GM18505 (cell line): Measurements from ENCODE around the gene ATAD2B.
"Not testable (repeated sequence)": the region's sequence is repeated elsewhere in the genome, so short reads cannot be mapped to it uniquely, and the experiment has no call there.

Experiments
- ATAC-seq: cut with Tn5 transposase; IDR thresholded peaks from one replicate; pipeline ENCODE4 v1.9.1; 2021; ENCODE audit not compliant: unreplicated experiment
- POLR2A ChIP-seq: IDR thresholded peaks from 4 replicates; pipeline ENCODE4 v1.6.1; 2011; ENCODE audit warnings: borderline replicate concordance; ENCODE audit not compliant: insufficient read depth, insufficient read length; ENCODE audit errors: extremely low read depth

ATAD2B gene

DNA sequence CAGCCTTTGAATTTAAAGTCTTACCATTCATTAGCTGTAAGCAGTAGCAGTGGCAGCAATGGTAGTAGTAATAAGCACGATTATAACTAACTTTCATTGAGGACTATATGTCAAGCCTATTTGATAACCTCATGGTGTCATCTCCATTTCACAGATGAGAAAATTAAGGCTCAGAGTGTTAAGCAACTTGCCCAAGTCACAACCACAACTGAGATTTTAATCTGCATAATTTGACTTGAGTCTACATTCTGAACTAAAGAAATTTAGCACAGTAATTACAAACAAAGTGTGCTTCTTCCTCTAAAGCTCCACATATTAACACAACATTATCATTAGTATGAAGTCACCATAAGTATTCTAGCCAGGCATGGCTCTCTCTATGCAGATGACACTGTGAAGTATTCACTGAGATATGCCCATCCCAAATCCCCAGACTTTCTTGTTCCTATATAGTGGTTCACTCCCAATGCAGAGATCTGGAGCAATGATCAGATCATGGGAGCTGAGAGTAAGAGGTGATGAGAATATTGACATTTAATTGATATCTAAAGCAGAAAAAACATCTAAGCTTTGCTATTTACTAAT, 120.2 kb downstream of the ATAD2B start:
- ATAC-seq: no peak
- TF ChIP-seq POLR2A: no peak

GRCh38 chr2:23806201-23806600, 120.7 kb downstream of the ATAD2B start:
- no peak for TF ChIP-seq POLR2A
- ATAC-seq: no peak

DNA sequence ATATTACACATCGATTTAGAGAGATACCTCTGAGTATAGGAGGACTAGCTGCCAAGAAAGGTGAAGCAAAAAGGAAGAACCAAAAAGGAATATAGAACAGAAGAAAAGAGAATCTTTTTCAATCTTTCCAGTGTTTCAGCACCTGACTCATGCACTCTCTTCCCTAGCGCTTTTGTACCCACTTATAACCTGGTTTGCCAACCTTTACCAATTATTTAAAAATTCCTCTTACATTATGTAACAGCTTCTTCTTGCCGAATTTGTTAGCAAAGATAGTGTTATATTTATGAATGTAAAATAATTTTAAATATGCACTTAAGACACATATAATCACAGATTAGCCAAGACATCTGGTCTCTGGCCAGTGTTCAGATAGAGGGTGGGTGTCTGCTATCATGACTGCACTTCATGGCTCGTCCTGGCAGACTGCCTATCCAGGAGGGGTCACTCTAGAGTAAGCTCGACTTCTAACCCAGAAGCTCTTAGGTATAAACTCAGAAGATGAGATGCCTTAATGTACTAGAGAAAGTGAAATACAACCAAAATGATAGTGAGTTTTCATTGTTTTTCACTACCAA, 122.9 kb downstream of the ATAD2B start:
- TF ChIP-seq POLR2A: no peak
- no peak for ATAC-seq

GRCh38 chr2:23803264-23803964, 123.5 kb downstream of the ATAD2B start:
- ATAC-seq: no peak
- no peak for TF ChIP-seq POLR2A

DNA sequence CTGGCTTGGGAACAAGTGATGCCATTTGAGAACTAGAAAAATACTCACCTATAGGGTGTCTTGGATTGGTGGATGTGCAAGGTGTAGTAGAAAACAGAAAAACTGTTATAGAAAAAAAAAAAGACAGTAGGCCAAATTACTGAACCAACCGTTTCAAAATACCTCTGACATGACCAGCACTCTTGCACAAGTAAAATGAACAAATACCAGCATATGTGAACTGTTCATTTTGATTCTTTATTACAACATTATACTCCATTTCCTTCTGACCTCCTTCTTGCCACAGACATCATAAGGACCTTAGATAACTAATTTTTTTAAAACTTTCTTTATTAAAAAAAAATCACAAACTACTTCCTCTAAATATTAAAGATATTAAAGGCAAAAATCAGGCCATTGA, 125.5 kb downstream of the ATAD2B start:
- no peak for TF ChIP-seq POLR2A
- no peak for ATAC-seq

DNA sequence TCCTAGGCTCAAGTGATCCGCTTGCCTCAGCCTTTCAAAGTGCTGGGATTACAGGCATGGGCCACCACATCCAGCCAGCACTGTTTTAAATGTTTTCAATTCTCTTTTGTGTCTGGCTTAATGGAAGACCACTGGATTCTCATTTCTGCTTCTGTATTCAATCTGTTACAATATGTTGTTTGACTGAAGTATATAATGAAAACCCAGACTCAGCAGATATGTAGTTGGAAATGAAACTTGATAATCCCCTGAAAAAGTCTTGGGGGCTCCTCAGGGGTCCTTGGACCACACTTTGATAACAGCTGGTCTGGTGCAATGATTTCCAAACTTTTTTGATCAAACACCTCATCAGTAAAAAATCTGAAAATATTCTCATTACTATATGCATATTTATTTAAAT, 132.7 kb downstream of the ATAD2B start:
- no peak for ATAC-seq
- TF ChIP-seq POLR2A: no peak

DNA sequence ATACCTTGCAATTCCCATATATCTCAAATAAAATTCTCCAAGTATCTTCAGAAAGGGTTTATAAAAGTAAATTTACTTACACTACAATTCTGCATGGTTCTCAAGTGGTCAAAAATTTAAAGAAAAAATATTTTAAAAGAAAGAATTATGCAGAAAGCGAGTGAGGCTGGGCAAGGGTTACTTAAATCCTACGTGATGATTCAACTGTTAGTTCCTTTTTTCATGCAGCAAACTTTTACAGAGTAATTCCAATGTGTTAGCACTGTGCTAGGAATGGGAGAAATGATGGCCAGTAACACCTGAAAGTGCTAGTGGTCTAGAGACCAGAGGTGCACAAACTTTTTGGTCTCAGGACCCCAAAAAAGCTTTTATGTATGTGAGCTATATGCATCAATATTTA, 133.4 kb downstream of the ATAD2B start:
- ATAC-seq: no peak
- TF ChIP-seq POLR2A: no peak

DNA sequence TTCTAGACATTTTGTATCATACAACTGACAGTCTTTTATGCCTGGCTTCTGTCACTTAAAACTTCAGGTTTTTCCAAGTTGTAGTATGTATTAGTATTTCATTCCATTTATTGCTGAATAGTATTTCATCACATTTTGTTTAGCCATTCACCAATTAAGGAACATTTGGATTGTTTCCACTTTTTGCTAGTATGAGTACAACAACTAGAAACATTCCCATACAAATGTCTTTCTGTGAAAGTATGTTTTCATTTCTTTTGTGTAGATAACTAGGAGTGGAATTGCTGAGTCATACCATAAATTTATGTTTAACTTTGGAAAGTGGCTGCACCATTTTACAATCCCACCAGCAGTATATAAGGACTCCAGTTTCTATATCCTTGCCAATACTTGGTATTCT, 135.9 kb downstream of the ATAD2B start:
- ATAC-seq: no peak

GRCh38 chr2:23789012-23789411, 137.9 kb downstream of the ATAD2B start:
- TF ChIP-seq POLR2A: no peak
- no peak for ATAC-seq

More for the DNA sequence above, 135.9 kb downstream of the ATAD2B start:
- TF ChIP-seq POLR2A: no peak

DNA sequence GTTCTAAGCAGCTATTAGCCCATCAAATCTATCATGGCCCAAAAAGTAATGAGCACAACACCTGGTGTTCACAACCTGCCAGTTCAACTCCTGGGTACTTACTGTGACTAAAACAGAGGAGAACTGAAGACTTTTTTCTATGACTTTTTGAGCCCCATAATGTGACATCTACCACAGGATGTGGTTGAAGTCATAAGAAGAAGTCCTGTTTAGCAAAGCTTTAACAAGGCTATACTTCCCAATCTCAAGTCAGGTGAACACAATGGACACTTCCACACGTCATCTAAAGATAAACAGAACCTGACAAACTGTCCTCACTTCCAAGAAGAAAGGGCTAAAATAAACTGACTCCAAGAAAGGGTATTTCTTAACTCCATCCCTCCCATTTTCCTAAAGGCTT, 138.8 kb downstream of the ATAD2B start:
- peak; percentile 87 for ATAC-seq
- no peak for TF ChIP-seq POLR2A

DNA sequence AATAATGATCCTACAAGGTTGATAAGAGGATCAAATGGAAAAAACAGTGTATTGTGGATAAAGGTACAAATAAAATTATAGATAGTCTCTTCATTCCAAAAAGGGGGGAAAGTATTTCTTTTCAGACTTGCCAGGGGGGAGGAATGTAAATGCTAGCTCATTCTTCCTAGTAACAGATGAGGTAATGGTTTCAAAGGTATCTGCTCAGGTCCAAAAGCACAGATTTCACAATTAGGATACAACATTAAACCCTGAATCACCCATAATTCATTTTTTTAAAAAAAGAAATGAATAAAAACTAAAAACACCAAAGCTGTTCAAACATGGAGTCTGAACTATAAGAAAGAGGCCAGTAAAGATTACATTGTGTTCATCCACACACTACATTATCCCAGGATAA, 142.0 kb downstream of the ATAD2B start:
- TF ChIP-seq POLR2A: no peak
- ATAC-seq: no peak

DNA sequence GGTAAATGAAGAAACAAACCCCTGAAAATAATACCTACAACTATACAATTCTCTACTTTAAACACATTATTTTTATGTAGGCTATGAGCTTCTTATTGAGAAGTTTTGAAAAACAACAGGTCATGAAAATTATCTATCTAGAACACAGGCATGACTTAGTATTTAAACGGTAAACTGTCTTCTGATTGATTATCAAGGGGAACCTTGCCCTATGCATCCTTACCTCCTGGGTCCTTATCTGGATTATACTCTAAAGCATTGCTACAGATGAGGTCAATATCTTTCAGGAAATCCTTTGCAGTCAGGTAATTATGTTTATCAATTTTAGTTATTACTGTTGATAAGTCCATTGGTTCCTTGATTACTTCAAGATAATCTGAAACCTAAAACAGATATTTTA, 144.3 kb downstream of the ATAD2B start:
- no peak for ATAC-seq
- no peak for TF ChIP-seq POLR2A

GRCh38 chr2:23782126-23782525, 144.8 kb downstream of the ATAD2B start:
- no peak for ATAC-seq
- no peak for TF ChIP-seq POLR2A

GRCh38 chr2:23780465-23780864, 146.5 kb downstream of the ATAD2B start:
- not testable (repeated sequence) for ATAC-seq
